ENCODE measurements around the gene RTF1.
"Not testable (repeated sequence)": the region's sequence is repeated elsewhere in the genome, so short reads cannot be mapped to it uniquely, and the experiment has no call there.

The RTF1 gene

GRCh38 chr15:41435037-41435786 is 18.3 kb downstream of the RTF1 start:
- no peak for DNase-seq

GRCh38 chr15:41437448-41437847 is 20.6 kb downstream of the RTF1 start:
- DNase-seq, result no peak

GRCh38 chr15:41438206-41438605 is 21.3 kb downstream of the RTF1 start:
- peak in 20 of 56 donors; percentile 0 to 35 (median 4) for DNase-seq

- DNase-seq, result not testable (repeated sequence)
These were observed 21.9 kb downstream of the RTF1 start for GRCh38 chr15:41438745-41439144.

GRCh38 chr15:41443275-41443674 is 26.4 kb downstream of the RTF1 start:
- DNase-seq, result no peak

- no peak for DNase-seq
These were observed 28.5 kb downstream of the RTF1 start for GRCh38 chr15:41445399-41445798.

- DNase-seq, result no peak
These were observed 45.3 kb downstream of the RTF1 start for GRCh38 chr15:41462084-41462795.

GRCh38 chr15:41464889-41465580 is 48.1 kb downstream of the RTF1 start:
- DNase-seq, result no peak

GRCh38 chr15:41465822-41466421 is 49.0 kb downstream of the RTF1 start:
- peak in 1 of 56 donors; percentile 4 for DNase-seq

- DNase-seq, result no peak
These were observed 49.8 kb downstream of the RTF1 start for GRCh38 chr15:41466711-41467110.

GRCh38 chr15:41469644-41470043 is 52.7 kb downstream of the RTF1 start:
- DNase-seq, result not testable (repeated sequence)

- DNase-seq, result no peak
These were observed 56.5 kb downstream of the RTF1 start for GRCh38 chr15:41473418-41473817.

GRCh38 chr15:41474436-41474835 is 57.5 kb downstream of the RTF1 start:
- DNase-seq, result no peak

GRCh38 chr15:41474941-41475340 is 58.0 kb downstream of the RTF1 start:
- DNase-seq, result no peak

- no peak for DNase-seq
These were observed 59.6 kb downstream of the RTF1 start for GRCh38 chr15:41476416-41477048.

- no peak for DNase-seq
These were observed 63.7 kb downstream of the RTF1 start for GRCh38 chr15:41480396-41481140.

- DNase-seq, result no peak
These were observed 65.4 kb downstream of the RTF1 start for GRCh38 chr15:41482110-41482877.

- DNase-seq, result no peak
These were observed 66.2 kb downstream of the RTF1 start for GRCh38 chr15:41483115-41483514.

- DNase-seq, result no peak
These were observed 66.6 kb downstream of the RTF1 start for GRCh38 chr15:41483519-41483918.
